NCI-H2081 treated with DMSO at 0.1 percent for 48 hours (cell line): Measurements from ENCODE around the gene PLXNB2.
A peak's percentile ranks its signal among the peaks of the same experiment; 100 is the strongest.

Experiments used
- DNase-seq: peaks from one replicate; lab custom pipeline; 2025; lab: John Stamatoyannopoulos, UW

Gene PLXNB2

DNA sequence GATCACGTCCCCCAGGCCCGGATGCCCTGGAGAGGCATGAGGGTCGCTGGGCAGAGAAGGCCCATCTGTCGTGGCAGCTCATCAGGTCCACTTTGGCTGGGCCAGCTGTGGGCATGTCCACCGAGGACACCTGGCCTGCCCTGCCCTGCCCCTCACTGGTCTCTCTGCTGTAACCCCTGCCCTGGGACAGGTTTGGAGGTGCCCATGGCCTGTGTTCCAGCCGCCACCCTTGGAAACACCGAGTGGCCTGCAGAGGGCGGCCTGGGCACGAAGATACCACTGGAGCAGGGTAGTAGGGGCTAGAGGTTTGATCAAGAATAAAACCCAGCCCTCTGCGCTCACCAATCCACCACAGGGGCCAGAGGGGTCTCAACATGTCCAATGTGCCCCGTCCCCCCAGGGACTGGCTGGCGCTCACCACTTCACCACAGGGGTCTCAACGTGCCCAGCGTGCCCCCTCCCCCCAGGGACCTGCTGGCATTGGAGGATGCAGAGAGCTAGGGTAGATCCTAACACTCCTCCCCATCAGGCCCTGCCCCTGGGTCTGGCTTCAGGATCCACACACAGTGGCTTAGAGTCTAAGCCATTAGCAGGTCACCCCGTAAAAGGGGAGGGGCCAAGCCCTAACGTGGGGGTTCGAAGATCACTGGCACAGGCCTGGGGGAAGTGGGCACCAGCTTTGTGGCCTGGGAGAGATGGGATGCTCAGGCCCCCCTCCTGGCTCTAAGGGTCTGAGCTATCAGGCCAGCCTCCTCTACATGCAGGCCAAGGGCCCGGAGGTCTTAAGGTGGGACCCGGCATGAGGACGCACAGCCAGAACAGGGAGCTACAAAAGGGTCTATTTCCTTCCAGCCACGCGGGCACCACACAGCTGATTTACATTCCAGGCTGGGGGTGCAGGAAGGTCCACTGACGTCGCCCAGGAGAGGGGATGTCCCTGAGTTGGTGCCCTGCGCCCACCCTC lies 55.1 kb downstream of the PLXNB2 start:
- no peak for DNase-seq

DNA sequence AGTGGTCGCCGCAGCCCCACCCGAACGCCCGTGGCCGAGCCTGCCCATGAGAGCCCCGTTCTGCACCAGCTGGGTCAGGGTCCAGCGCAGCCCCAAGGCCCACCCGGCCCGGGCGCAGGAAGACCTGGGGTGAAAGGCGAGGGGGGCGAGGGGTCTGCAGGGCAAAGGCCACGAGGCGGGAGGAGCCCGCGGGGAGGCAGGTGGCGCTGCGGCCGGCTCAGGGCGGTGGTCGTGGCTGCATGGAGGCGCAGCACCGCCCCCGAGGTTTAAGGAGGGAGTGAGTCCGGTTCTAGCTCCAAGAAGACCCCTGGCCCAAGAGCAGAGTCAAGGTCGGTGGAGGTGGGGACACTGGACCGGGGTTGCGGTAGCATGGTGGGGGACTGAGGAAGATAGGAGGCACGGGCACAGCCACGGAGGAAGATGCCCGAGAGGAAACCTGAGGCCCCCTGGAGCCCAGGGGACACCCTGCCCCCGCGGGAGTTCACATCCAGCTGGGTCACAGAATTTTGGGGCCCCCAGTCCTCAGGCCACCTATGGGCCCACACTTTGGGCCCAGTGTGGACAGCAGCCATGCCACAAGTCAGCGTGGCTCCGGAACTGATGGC lies 55.9 kb downstream of the PLXNB2 start:
- DNase-seq: no peak

DNA sequence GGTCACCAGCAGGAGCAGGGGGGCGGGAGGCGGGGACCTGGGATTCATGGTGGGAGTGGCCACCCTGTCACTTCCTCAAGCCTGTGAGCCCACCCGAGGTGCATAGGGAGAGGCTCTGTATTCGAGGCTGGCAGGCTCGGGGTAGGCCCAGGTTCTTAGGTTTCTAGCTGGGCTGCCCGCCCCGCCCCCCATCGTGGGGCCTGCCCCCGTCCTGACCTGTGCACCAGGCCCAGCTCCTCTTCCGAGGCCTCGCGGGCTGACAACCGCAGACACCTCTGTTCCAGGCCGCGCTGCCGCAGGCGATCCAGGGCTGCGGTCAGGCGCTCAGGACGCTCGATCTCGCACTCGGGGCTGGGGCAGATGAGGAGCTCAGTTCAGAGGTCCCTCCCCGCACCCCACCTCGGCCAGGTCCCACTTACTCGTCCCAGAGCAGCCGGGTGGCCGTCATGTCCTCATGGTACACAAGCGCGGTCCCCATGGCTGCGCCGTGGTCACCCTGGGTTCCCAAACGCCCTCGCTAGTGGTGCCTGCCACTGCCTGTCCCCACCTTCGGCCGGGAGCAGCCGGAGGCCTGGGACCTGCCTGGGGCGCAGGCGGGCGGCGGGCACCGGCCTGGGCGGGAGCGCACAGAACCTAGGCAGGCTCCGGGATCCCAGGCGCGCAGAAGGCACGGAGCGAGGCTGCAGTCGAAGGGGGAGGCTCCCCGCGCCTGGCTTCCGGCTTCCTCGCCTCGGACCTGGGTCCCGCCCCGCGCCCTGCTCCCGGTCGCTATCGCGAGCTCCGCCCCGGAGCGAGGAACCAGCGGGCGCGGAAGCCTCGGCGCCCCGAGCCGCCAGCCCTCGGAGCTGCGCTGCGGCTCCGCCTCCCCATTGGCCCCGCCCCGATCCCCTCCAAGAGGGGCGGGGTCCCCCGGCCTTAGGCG lies 56.6 kb downstream of the PLXNB2 start, which contains the start of gene HDAC10:
Gene HDAC10 (minus strand): TSS at position 711 of the 922 bp plus-strand sequence. CDS start 233 bp downstream, at position 478.
- DNase-seq: no peak

- DNase-seq: no peak
Measured at GRCh38 chr22:50250249-50250554, 57.2 kb downstream of the PLXNB2 start.

DNA sequence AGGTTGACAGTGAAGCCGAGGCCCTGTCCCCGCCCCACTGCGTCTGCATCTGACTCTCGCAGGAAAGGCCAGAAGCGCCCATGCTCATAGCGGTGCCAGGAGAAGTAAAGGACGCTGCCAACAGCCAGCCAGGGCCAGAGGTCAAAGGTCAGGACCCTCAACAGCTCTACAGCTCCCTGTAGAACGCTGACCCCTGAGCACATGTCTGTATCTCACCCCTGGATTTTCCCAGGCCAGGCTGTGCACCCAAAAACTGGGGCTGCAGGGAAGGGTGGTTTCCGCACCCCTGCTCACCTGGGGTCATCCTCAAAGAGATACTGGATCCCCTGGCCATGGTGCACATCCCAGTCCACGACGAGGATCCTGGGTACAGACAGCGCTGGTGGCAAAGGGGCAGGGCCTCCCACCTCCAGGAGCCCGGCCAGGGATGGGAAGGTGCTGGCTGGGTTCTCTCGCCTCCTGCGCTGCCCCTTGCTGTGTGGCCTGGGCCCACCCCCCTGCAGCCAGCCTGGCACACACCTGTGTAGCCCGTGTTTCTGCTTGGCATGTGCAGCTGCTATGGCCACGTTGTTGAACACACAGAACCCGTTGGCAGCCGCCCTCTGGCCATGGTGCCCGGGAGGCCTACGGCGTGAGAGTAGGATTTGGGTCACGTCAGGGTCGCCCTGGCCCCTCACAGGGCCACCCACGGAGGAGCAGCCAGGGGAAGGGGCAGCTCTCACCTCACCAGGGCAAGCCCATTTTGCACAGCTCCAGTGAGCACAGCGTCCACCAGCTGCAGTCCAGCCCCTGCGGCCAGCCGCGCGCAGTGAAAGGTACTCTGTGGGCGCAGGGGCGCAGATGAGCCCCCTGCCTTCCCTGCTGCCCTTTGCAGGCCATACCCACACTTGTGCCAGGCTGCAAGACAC lies 57.9 kb downstream of the PLXNB2 start:
- DNase-seq: no peak

- DNase-seq: no peak
Measured at GRCh38 chr22:50248196-50249081, 59.0 kb downstream of the PLXNB2 start.

DNA sequence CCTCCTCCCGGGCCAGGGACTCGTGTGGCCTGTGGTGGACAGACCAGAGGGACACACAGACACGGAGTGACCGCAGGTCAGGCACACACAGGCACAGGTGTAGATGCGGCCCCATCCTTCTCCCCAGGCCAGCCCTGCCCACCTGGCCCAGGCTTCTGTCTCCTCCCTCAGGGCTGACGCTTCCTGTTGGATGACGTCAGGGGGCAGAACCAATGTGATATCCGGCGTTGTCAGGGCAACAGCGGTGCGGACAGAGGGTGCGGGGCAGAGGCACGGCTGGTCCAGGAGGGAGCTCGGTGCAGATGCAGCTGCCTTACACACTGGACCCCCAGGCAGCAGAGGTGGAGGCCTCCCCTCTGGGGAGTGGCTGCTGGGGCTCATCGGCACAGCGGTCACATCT lies 59.7 kb downstream of the PLXNB2 start:
- no peak for DNase-seq

- no peak for DNase-seq
Measured at GRCh38 chr22:50246242-50247175, 60.9 kb downstream of the PLXNB2 start.

DNA sequence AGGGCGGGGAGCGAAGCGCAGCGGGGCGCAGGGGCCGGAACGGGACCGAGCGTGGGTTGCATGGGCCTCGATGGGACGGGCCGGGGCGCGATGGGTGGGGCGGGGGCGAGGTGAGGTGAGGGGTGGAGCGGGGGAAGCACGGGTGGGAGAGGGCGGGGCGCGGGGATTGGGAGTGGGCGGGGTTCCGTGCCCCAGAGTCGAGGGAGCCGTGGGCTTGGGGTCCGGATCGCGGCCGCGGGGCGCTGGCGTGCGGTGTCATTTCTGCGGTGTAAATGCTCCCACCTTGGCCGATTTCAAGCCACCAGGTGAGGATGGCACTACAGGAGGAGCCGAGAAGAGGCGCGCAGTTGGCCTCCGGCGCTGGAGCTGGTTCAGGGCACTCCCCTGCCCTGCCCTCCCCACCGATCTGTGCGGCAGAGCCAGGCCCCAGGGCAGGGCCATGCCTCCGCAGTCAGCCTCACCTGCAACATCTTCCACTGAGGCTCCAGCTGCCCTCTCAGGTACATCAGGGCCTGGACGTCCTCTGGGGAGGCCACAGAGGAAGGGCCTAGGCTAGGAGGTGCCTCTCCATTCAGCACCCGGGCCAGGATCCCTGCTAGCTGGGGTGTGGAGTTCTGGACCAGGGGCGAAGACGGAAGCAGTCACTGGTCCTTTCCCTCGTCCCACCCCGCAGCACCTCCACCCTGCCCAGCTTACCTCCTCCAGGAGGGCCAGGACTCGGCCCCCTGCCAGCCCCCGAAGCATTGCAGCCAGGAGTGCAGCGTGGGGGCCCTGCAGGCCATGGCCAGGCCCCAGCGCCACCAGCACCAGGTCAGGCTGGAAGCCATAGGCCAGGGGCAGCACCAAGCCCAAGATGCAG lies 62.0 kb downstream of the PLXNB2 start:
- DNase-seq: no peak

GRCh38 chr22:50244420-50245213 lies 62.8 kb downstream of the PLXNB2 start, which contains the start of gene TUBGCP6:
TSS of gene TUBGCP6 (minus strand) at chr22:50245023. CDS start at chr22:50244459, 564 bp downstream.
- DNase-seq: peak; percentile 18

DNA sequence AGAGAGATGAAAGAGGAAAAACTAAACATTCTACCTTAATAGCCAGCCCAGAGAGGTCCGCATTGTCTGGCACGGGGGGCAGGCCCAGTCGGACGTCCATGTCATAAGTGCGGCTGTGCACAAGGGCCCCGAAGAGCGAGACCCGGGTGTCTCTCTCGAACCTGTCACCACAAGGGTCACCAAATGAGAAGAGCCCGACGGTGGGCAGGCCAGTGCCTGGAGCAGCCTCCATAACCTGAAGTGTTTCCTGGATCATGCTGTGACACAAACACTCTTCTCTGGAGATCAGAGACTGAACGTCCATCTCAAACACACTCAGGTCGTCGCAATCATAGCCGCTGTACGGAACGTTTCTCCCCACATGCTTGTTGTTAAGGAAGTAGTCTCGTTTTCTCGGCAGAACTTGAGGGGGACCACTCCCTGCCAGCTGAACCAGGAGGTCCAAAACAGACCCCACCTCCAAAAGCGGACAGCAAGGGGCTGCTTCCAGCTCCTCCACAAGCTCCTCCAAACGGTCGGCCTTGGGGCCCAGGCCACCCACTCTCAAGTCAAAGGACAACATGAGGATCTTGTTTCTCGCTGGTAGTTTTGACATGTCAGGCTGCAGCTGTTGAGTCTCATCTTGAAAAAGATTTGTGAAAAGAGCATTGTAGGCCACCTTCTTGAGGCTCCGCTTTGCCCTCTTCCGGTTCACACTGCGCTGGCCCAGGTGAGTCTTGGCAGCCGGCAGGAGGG lies 63.6 kb downstream of the PLXNB2 start:
- DNase-seq: no peak

DNA sequence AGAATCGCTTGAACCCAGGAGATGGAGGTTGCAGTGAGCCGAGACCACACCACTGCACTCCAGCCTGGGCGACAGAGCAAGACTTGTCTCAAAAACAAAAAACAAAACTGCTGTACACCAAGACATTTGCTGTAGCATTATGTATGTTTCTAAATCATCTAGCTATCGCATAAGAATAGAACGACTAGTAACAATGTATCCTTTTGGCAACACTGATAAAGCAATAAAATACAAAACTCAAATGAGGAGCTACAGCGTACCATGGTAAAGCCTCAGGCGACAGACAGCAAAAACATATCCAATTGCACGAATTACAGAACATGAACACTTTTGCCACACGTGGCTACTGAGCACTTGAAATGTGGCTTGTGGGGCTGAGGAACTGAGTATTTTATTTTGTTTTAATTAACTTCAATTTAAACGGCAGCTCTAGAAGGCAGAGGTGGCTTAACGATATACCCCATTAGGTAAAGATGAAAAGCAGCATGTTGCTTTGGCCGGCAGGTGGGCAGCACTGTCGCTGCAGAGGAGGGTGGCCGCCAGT lies 65.0 kb downstream of the PLXNB2 start:
- DNase-seq: no peak

GRCh38 chr22:50238755-50239154 lies 68.7 kb downstream of the PLXNB2 start:
- DNase-seq: no peak

- no peak for DNase-seq
Measured at GRCh38 chr22:50236731-50237409, 70.6 kb downstream of the PLXNB2 start.

DNA sequence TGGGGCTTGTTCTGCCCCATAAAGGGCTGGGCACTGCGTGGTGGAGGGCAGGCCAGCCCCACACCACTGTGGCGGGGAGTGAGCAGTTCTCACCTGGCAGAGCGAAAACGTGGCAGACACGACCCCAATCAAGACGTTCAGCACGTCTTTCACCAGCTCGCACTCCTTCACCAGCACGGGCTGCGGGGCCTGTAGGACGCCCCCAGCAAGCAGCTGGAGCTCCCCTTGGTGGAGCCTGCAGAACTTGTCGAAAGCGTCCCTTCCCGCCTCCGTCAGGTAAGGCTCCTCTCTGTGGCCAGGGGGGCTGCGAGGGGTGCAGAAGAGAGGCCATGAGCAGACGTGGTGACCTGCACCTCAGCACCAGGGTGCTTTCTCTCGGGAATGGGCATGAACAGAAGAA lies 74.2 kb downstream of the PLXNB2 start:
- DNase-seq: no peak
